ENCODE measurements around the gene KLRK1. TPM values are rescaled to one million over a fixed set of nuclear protein-coding genes. Genes with fewer than 3 reads are reported as not detected.
"Not testable (repeated sequence)": the region's sequence is repeated elsewhere in the genome, so short reads cannot be mapped to it uniquely, and the experiment has no call there.

The KLRK1 gene
- total RNA-seq, 4 donors from 2014 or later: 2.7 to 6.5 (median 4.2) TPM

GRCh38 chr12:10341892-10342509 is 47.8 kb downstream of the KLRK1 start:
- TF ChIP-seq CTCF (IDR thresholded peaks at IDR 0.05): no peak
- no peak for ATAC-seq (ENCODE audit: low FRiP score)
- DNase-seq (ENCODE audit: low spot score): no peak

GRCh38 chr12:10340946-10341345 is 48.9 kb downstream of the KLRK1 start:
- not testable (repeated sequence) for ATAC-seq (ENCODE audit: low FRiP score)

DNA sequence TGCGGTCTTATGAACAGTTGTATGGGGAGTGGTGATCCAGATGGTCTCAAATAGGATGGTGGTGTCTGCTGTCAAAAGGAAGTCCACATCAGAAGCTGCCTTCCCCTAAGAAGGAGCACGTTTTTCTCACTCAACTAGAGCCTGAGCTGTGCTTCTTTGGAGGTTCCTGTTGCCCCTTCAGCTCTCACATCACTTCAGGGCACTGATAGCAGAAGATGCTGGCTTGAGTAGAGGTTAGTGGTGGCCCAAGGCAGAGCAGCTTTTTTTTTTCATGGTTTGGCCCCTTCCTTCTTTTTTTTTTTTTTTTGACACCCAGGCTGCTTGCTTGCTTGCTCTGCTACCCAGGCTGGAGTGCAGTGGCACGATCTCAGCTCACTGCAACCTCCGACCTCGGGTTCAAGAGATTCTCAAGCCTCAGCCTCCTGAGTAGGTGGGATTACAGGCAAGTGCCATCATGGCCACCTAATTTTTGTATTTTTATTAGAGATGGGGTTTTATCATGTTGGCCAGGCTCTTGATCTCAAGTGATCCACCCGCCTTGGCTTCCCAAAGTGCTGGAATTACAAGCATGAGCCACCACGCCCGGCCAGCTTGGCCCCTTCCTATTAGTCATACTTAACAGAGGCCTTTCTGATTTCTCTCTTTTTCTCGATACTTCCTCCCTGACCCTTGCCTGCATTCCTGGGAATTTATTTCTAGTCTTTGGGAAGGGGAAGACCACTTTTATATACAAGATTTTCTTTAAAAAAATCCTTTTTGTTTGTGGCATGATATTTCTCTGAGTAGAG is 50.6 kb downstream of the KLRK1 start:
- no peak for DNase-seq (ENCODE audit: low spot score)
- ATAC-seq (ENCODE audit: low FRiP score): no peak
- TF ChIP-seq CTCF (IDR thresholded peaks at IDR 0.05): no peak

More at GRCh38 chr12:10340946-10341345, 48.9 kb downstream of the KLRK1 start:
- not testable (repeated sequence) for DNase-seq (ENCODE audit: low spot score)

- ATAC-seq (ENCODE audit: low FRiP score); DNase-seq (ENCODE audit: low spot score): not testable (repeated sequence)
Measured at GRCh38 chr12:10338470-10338869, 51.4 kb downstream of the KLRK1 start.

DNA sequence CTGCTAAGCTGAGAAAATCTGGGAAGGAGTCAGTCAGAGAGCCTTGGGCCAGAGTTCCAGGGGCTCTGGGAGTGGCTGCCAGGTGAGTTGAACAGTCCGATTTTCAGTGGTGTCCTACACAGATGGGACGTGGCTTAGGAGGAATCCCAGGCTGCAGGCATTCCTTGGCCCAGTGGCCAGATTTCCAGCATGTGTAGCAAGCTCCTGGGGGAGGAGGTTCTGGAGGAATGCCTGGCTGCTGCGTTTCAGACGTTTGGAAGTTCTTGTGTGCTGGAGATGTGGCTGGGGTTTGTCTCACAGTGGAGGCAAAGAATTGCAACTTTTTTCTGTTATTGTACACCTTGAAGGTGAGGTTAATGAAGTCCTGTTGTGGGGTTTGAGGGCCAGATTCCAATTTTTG is 53.6 kb downstream of the KLRK1 start:
- not testable (repeated sequence) for DNase-seq (ENCODE audit: low spot score); ATAC-seq (ENCODE audit: low FRiP score)

DNA sequence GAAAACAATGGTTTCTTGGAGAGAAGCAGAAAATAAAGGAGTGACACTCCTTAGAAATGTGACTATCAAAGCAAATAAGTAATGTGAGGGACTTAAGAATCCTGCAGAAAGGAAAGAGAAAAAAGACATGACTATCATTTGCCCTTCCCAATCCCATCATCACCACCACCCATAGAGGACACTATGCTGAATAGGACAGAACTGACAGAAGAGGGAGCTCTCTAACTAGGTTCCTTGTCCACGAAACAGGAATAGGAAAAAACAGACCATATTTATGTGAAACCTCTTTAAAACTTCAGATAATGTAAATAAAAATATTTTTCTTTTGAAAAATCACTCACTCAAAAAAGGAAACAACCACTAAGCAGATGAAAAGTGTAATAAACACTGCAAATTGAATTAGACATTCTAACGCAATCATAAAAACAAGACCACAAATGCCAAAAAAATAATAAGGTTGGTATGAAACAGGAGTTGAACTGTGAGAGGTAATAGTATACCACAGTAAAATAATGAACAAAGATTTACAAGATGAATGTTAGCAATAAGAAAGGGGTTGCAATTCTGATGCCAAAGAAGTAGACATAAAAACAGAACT is 58.1 kb downstream of the KLRK1 start:
- no peak for ATAC-seq (ENCODE audit: low FRiP score)
- DNase-seq (ENCODE audit: low spot score): no peak
- TF ChIP-seq CTCF (IDR thresholded peaks at IDR 0.05): no peak

DNA sequence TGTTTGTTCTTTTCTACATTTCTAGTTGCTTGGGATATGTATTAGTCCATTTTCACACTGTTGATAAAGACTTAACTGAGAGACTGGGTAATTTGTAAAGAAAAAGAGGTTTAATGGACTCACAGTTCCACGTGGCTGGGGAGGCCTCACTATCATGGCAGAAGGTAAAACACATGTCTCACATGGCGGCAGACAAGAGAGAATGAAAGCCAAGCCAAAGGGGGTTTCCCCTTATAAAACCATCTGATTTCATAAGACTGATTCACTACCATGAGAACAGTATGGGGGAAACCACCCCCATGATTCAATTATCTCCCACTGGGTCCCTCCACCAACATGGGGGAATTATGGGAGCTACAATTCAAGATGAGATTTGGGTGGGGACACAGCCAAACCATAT is 61.1 kb downstream of the KLRK1 start:
- not testable (repeated sequence) for ATAC-seq (ENCODE audit: low FRiP score); DNase-seq (ENCODE audit: low spot score)

Other genes starting within 250 kb of the KLRK1 start
- 10 to 100 TPM in 2 of 4 donors, under 1 TPM in 1, not detected in 1; 0.19 to 51.2 (median 35.1) TPM for gene OLR1, start 217.9 kb downstream of the KLRK1 start, total RNA-seq
- under 1 TPM in 2 of 4 donors, not detected in 2; 0.09 to 0.84 TPM for gene TMEM52B, start 211.0 kb downstream of the KLRK1 start, total RNA-seq
- 100 to 1,000 TPM; 165 to 335 (median 268) TPM for gene GABARAPL1, start 177.2 kb downstream of the KLRK1 start, total RNA-seq
- gene KLRD1, start 82.2 kb downstream of the KLRK1 start, total RNA-seq: 1 to 10 TPM; 2.2 to 4.6 (median 3.1) TPM
- under 1 TPM in 2 of 4 donors, not detected in 2; 0.63 to 0.96 TPM for gene KLRC4, start 19.7 kb upstream of the KLRK1 start, total RNA-seq
- gene KLRC3, start 30.6 kb upstream of the KLRK1 start, total RNA-seq: 1 to 10 TPM in 1 of 4 donors, not detected in 3; 1.3 TPM
- gene KLRC2, start 46.0 kb upstream of the KLRK1 start, total RNA-seq: under 1 TPM in 3 of 4 donors, not detected in 1; 0.37 to 0.72 (median 0.69) TPM
- gene KLRC1, start 63.3 kb upstream of the KLRK1 start, total RNA-seq: 1 to 10 TPM in 2 of 4 donors, under 1 TPM in 2; 0.28 to 2.2 (median 1.2) TPM
- not detected for gene EIF2S3B, start 115.8 kb upstream of the KLRK1 start, total RNA-seq
- gene MAGOHB, start 223.6 kb upstream of the KLRK1 start, total RNA-seq: 10 to 100 TPM in 1 of 4 donors, 1 to 10 TPM in 3; 4.9 to 12.6 (median 7.6) TPM

Data from omental fat pad (tissue), 4 donors.